GM20000 (cell line): Measurements from ENCODE around the gene MED27.

ENCODE experiments used
- DNase-seq: peaks from one replicate; pipeline ENCODE4 v3.0.0; 2012; ENCODE audit warnings: low spot score
- TF ChIP-seq, protein P1 (sequence below): IDR thresholded peaks from 2 replicates; pipeline ENCODE4 v1.5.1; 2012; ENCODE audit warnings: mild to moderate bottlenecking, control low read depth; ENCODE audit errors: extremely low read depth, missing control alignments

The MED27 gene

DNA sequence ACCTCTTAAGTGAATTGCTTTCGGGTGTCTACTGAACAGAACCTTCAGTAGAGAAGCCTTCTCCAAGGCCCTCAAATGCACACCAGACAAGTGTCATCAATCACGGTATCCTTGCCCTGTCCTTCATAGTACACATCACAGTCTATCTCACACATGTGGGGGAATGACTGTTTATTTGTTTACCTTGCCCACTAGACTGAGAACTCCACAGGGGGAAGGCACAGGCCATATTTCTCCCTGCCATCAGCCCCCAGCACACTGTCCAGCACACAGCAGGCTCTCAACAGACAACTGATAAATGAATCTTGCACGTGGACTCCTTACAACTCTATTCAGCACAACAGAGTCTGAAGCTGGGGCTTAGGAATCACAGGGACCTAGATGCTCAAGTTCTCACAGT lies 128.5 kb downstream of the MED27 start:
- TF ChIP-seq, protein P1, sequence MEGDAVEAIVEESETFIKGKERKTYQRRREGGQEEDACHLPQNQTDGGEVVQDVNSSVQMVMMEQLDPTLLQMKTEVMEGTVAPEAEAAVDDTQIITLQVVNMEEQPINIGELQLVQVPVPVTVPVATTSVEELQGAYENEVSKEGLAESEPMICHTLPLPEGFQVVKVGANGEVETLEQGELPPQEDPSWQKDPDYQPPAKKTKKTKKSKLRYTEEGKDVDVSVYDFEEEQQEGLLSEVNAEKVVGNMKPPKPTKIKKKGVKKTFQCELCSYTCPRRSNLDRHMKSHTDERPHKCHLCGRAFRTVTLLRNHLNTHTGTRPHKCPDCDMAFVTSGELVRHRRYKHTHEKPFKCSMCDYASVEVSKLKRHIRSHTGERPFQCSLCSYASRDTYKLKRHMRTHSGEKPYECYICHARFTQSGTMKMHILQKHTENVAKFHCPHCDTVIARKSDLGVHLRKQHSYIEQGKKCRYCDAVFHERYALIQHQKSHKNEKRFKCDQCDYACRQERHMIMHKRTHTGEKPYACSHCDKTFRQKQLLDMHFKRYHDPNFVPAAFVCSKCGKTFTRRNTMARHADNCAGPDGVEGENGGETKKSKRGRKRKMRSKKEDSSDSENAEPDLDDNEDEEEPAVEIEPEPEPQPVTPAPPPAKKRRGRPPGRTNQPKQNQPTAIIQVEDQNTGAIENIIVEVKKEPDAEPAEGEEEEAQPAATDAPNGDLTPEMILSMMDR: no peak
- no peak for DNase-seq

DNA sequence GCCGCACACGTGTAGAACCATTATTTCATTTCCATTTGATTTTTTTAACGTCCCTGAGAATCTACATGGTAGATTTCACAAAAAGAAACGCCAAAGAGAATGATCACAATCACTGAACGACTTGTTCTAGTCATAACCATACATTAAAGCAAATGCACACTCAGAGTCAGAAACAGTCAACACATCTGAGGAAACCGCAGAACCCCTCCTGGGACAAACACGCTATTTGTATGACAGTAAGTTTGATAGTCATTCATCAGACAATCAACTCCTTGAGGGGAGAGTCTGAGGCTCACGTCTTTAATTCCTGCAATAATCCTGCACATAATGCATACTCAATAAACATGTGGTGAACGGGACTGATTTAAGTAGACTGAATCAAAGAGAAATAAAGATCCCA lies 129.2 kb downstream of the MED27 start:
- TF ChIP-seq, protein P1: no peak
- DNase-seq: no peak

DNA sequence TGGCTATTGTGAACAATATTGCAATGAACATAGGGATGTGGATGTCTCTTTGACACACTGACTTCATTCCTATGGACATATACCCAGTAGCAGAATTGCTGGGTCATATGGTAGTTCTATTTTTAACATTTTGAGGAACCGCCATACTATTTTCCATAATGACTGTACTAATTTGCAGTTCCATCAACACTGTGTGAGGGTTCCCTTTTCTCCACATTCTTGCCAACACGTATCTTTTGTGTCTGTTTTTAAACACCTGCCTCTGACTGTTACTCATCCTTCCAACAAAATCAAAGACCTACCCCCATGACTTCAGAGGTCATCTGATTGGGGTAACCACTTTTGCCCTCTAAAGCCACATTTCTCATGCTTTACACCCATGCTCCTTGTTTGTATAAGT lies 133.5 kb downstream of the MED27 start:
- TF ChIP-seq, protein P1: no peak
- DNase-seq: no peak

DNA sequence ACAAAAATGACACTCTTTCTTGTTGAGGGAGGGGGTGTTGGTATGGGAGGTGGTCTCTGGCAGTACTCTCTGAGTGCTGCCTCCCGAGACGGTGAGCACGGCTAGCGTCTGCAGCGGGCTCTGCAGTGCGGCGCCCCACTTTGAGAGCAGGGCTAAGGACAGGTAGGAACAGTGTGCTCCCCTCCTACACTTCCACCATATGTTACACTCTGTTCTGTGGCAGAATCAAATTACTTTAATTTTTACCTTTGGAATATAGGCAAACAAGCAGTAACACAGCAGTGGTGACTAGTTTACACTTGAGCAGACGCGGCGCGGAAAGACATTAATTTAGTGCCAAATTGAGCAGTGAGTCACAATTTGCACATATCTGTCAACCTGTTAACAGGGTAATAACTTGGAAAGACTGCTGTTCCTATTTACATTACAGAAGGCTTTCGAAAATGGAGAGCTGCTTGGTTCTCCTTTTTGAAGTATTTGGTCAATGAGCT lies 136.3 kb downstream of the MED27 start:
- no peak for DNase-seq
- TF ChIP-seq, protein P1: no peak

DNA sequence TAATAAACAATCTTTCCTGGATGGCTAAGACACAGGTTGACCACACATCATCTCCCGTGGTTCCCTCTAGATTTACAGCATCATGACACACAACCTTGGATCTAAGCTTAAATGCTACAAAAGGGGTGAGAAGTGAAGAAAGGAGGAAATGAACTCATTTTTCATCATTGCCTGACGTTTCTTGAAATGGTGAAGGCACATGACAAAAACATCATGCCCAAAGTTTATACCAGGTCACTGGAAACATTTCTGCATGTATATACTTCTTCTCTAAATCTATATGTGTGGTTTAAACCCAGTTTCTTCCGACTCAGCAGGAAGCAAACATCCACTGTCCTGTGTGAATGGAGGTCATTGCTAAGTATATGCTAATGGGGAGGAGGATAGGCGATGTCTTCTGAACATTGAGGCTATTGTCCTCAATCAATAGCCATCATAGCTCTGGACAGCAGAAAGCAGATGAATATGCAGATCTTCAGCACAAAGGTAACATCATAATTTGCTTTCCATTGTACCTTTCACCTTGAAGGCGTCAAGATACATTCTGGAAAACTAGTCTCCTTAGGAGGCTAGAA lies 137.4 kb downstream of the MED27 start:
- TF ChIP-seq, protein P1: no peak
- DNase-seq: no peak

DNA sequence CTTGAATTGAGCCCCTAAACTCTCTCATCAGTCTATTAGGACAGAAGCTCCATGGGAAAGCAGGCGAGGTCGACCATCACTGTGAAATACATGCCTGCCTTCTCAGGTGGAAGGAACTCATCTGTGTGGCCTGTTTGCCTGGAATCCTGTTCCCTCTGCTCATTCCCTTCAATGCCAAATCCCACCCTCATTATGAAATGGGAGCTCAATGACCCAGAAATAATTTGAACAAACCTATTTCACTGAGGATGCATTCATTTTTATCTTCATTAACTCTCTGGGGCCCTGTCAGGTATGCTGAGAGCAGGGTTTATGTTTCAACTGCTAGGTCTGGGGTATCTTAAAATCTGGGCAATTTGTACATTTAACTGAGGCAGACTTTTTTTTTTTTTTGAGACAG lies 142.2 kb downstream of the MED27 start:
- no peak for DNase-seq
- TF ChIP-seq, protein P1: no peak

DNA sequence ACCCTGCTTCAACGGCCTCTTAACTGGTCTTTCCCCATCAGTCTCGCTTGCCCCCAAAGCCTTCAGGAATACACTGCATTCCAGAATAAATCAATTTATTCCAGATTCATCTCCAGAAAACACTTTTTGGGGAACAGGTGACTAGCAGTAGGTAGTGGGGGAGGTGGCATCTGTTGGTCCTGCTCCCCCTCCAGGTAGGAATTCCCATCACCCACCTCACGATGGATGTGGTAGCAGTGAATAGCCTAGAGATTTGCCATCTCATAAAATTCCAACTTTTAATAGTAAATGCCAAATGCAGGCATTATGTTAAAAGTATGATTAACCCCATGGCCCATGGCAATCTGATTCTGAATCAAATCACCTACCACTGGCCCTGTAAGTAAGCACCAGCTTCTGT lies 142.7 kb downstream of the MED27 start:
- TF ChIP-seq, protein P1: no peak
- DNase-seq: no peak
